Stimulated activated CD8-positive, alpha-beta memory T cell treated with anti-CD3 and anti-CD28 coated beads, Interleukin-15, amount 100 ng/mL, for 24 hours (primary cell): ENCODE measurements around the gene EPHA2.
A peak's percentile ranks its signal among the peaks of the same experiment; 100 is the strongest.
"Not testable (repeated sequence)": the region's sequence is repeated elsewhere in the genome, so short reads cannot be mapped to it uniquely, and the experiment has no call there.

Source experiments
- DNase-seq: peaks from one replicate; pipeline ENCODE4 v3.0.0-alpha.2; 2020; ENCODE audit warnings: low read depth

Gene EPHA2

DNA sequence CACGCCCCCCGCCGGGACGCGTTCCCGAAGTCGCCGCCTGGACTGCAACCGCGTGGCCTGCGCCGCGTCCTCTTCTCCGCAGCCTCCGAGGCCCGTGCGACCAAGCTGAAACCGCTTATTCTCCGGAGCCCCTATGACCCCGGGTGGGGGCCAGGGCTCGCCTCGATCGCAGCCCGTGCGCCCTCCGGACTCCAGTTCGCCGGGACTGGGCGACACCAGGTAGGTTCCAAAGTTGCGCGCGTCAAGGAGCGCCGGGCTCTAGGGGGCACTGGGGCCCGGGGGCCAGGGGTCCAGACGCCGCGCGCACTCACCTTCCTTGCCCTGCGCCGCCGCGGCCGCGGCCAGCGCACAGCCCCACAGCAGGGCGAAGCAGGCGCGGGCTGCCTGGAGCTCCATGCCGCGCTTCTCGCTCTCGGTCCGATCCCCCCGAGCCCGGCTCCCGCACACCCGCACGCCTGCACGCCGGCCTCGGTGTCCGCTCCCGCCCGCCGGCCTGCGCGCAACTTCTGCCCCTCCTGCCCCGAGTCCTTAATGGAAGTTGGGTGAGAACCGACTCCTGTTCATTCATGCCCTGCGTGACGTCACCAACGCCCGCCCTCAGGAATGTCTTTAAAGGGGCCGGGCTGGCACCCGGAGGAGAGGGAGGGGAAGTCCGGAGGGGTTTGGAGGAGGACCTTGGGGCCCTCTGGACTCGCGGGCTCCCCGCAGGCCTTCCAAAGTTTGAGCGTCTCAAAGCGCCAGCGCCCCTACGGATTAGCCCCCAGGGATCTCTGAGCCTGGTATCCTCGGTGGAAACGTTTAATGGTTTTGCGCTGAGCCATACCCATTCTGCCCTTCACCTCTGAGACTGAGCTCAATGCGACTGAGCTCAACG lies at the start of gene EPHA2:
TSS of gene EPHA2 (minus strand) at position 533 of the 874 bp plus-strand sequence. CDS start at position 396, 137 bp downstream.
- DNase-seq, result no peak

DNA sequence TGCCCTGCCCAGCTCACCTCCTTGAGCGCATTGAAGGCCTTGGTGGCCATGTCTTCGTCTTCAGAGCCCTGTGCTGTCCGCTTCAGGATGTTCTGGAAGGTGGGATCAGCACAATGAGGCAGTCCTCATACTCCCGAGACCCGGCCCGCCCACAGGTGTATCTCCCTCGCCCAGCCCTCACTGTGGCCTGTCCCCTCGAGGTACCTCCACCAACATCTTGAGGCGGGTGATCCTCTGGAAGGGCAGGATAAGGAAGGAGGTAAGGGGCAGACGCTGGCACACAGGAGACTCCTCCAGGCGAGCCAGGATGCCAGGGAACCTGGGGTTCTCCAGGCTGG lies 49.4 kb upstream of the EPHA2 start:
- no peak for DNase-seq

DNA sequence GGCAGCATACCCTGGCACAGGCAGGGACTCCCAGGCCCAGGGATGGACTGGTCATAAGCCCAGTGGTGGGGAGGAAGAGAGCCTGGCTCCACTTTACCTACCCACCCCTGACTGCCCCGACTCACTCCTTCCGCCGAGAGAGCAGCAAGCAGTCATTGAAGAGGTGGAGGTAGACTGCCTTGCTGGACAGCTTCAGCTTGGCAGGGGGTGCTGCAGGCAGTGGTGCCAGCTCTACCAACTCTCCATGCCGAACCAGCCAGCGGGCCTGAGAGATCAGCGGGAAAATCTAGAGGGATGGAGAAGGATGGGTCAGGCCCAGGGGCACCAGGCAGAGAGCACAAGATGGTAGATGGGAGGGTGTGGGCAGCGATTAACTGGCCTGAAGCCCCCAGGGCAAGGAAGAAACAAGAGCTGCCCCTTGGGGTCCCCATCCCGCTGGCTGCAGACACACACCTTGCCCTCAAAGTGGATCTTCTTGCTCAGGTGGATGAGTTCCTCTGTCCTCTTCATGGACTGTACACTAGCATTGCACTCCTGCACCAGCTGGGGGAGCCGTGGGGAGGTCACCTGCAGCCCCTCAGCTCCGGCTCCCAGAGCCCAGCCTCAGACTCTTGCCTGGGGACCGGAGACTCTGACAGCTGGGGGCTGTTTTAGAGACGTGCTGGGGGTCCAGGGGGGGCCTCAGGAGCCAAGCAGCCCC lies 48.9 kb upstream of the EPHA2 start:
- no peak for DNase-seq

DNA sequence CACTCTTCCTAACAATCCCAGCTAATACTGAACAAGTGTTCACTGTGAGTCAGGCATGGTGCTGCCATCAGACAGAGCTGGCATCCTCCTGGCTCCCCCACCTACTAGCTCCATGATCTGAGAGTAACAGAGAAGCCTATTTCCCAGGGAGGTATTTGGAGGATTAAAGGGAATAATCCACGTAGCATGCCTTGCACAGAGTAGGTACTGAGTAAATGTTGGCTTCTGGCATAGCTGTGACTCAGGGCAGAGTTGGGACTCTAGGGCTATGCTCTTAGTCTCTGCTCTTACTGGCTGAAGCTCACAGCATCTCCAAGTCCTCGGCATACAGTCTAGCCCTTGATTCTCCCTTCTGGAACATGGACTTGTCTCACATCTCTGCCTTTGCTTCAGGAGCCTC lies 48.3 kb upstream of the EPHA2 start:
- no peak for DNase-seq

DNA sequence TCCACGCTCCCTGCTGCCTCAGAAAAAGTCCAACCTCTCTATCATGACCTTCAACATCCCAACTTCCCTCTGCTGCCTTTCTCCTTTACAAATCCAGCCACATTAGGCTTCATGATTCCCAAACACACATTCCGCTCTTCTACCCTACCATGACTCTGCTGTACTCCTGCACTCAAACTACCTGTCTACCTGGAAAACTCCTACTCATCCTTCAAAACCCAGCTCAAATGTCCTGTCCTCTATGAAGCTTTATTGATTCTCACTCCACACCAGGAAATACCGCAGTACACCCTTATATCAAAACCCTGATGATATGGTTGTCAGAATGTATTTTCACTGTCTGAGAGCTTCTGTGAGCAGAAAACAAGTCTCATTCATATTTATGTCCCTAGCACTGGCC lies 47.7 kb upstream of the EPHA2 start:
- DNase-seq, result no peak

DNA sequence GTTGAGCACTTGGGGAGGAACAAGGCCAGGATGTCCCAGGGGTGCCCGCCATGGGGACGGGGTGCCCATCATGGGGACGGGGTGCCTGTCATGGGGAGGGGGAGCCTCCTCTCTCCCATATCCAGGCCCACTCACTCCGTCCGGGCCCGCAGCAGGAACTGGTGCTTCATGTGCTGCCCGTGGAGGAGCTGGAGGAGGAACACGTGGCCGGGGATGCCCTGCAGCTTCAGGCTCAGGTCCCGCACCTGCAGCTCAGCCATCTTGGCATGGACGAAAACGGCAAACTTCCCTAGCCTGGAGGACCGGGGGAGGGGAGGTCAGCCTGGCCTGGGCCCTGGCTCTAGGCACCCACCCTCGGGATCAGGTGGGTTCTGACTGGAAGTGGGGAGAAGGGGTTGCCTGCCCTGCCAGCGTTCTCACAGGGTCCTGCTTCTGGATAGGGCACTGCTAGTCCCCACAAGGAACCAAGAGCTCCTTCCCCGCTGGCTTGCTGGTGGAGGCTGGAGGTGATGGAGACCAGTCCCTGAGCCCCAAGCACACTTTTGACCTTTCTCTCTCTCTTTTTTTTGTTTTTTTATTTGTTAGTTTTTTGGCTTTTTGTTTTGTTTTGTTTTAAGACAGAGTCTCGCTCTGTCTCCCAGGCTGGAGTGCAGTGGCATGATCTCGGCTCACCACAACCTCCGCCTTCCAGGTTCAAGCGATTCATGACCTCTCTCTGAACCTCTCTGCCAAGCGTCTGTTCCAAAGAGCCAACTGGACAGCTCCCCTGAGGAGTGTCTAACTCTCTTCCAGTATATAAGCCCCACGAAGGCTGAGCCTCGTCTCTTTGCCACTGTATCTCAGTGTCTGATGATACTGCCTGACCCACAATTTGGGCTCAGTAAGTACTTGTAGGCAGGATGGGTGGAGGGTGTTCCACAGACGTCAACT lies 46.7 kb upstream of the EPHA2 start:
- no peak for DNase-seq

DNA sequence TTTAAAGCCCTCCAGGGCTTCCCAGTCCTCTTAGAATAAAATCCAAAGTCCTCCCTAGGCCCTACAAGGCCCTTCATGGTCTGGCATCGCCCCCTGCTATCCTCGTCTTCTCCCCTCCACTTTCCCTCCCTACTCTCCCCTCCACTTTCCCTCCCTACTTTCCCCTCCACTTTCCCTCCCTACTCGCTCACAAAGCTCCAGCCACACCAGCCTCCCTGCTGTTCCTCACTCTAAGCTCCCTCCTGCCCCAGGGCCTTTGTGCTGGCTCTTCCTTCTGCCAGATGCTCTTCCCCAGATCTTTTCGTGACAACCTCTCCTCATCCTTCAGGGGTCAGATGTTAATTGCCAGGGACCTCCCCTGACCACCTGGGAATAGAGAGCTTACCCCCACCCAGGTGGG lies 43.8 kb upstream of the EPHA2 start:
- no peak for DNase-seq

DNA sequence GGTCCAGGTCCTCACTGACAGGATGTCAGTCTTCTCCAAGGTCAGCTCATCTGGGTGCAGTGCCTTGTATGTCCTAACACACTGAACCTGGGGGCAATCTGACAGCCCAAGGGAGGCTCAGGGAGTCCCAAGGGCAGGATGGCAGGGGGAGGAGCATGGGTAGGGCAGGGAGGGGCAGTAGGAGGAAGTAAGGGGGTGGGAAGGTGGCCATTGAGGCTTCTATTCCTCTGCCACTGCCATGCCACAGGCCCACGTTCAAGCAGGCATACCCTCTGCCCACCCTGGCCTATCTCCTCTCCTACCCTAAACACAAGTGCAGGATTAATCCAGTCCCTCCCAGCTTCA lies 43.3 kb upstream of the EPHA2 start:
- no peak for DNase-seq

DNA sequence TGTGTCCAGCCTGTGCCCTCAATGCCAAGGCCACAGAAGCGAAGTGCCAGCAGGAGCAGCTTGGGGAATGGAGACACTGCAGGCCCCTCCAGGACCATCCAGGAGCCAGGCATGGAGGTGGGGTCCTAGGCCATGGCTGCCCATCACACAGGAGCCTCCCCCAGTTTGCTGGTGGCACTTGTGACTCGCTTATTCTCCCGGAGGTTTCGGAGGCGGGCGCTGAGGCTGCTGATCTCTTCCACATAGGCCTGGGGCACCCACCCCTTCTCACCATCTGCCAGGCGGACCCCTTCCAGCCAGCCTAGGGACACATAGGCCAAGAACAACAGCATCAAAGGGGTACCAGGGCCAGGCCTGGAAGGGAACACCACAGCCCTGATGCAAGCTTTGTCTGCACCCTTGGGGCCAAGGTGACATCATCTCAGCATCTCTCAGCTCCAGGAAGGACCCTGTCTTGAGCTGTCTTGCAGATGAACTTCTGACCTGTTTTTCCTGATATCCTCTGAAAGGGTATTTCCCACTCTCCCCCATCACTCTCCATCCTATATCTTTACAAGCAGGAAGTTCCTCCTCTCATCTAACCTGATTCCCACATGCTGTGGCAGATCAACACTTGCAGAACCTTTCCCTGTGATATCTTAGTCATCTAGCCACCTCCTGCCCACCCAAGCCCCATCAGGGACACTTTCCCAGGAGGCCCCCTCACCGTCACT lies 42.7 kb upstream of the EPHA2 start:
- no peak for DNase-seq

DNA sequence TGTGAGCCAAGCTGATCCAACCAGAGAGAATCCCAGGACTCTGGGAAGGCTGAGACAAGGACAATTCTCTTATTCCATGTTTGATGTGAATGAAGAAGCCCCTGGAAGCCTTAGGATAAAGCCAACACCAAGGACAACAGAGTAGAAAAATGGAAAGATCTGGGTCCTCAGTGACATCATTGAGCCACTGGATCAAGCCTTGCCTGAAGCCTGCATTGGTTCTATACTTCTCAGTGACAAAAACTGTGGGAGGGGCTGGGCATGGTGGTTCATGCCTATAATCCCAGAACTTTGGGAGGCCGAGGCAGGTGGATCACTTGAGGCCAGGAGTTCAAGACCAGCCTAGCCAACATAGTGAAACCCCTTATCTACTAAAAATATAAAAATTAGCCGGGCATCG lies 41.0 kb upstream of the EPHA2 start:
- DNase-seq, result no peak

DNA sequence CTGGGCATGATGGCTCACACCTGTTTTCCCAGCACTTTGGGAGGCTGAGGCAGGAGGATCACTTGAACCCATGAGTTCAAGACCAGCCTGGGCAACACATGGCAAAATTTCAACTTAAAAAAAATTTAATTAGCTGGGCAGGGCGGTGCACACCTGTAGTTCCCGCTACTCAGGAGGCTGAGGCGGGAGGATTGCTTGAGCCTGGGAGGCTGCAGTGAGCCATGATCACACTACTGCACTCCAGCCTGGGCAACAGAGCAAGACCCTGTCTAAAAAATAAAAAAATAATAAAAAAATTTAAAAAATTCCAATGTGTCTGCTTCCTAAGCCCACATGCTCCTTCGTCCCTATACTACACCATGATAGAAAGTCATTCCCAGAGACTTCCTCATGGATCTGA lies 40.3 kb upstream of the EPHA2 start:
- DNase-seq, result not testable (repeated sequence)

DNA sequence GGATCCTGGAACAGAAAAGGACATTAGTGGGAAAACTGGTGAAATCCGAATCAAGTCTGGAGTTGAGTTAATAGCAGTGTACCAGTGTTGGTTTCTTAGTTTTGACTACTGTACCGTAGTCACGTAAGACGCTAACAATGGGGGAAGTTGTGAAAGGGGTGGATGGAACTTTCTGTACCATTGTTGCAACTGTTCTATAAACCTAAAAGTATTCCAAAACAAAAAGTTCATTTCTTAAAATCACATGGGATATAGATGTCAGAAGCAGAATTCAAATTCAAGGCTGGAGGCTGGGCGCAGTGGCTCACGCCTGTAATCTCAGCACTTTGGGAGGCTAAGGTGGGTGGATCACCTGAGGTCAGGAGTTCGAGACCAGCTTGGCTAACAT lies 39.6 kb upstream of the EPHA2 start:
- no peak for DNase-seq

DNA sequence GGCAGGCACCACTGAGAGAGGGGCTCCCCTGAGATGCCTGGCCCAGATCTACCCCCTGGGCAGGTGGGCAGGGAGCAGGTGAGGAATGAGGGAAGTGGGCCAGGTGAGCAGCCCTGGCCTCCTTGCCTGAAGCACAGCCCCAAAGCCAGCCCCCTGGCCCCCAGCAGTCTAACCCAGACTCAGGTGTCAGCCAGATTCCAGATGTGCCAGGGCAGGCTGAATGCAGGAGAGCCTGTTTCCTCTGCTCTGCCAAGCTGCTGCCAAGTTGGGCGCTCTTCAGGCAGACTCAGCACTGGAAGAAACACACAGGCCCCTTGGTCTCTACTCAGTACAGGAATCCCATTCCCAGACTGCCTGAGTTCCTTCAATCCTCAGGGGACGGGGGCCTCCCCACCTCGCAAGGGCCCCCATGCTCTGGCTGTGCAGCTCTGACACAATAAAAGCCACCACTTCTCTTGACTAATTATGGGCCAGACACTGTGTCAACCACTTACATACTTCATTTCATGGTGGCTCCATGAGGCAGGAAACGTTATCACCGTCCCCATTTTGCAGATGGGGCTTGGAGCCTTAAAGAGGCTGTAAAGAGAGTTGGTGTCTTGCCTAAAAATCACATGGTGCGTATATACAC lies 36.2 kb upstream of the EPHA2 start:
- DNase-seq, result no peak

DNA sequence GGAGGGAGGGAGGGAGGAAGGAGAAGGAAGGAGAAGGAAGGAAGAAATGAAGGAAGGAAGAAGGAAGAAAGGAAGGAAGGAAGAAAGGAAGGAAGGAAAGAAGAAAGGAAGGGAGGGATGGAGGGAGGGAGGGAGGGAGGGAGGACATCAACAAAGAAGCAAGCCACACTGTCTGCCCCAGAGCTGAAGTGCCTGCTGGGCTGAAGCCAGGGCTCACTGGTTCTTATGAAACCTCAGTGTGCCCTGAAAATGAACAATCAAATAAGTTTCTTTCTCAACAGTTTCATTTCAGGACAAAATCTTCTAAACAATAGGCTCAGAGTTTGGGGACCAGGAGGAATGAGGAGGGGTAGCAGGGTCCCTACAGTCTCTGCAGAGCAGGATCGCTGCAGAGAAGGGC lies 35.4 kb upstream of the EPHA2 start:
- DNase-seq, result no peak

DNA sequence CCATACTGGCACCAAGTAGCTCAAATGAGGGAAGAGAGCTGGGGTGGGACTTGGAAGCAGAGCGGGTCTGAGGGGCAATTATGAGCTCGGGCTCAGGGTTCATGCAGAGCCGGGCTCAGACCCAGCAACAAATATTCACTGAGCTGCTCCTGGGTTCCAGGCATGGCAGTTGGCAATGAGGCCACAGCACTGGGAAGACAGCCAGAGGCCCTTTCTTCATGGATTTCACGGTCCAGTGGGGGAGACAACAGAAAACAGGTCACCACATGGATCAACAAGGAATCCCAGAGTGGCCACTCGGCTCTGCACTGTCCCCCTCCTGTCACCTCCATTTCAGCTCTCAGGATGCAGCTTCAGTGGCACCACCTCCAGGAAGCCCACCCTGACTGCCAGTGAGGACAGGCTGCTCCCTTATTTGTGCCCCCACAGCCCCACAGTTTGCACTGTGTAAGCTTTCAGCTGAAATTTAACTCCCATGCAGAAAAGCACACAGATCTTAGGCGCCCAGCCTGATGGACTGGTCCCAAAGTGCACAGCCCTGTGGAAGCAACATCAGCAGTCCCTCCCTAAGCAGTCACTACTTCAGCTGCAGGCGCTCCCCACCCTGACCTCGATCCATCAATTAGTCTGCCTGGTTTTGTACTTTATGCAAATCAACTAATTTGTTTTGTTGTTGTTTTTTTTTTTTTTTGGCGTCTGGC lies 34.2 kb upstream of the EPHA2 start:
- no peak for DNase-seq

DNA sequence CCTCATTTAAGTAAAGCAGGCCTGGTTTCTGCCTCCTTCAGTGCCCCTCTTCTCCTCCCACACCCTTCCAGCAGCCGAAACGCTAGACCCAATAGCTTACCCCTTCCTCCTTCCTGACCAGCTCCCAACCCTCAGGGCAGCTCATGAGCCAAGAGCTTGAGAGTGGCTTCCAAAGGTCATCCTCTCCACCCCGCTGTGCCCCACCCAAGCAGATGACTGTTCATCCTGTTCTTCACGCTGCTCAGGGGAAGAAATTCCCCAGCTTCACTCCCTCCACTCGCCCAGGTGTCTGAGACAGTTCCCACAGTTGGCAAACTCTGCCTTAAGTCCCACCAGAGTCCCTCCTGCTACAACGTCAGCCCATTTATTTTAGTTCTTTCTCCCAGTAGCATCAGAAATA lies 33.1 kb upstream of the EPHA2 start:
- DNase-seq, result no peak

DNA sequence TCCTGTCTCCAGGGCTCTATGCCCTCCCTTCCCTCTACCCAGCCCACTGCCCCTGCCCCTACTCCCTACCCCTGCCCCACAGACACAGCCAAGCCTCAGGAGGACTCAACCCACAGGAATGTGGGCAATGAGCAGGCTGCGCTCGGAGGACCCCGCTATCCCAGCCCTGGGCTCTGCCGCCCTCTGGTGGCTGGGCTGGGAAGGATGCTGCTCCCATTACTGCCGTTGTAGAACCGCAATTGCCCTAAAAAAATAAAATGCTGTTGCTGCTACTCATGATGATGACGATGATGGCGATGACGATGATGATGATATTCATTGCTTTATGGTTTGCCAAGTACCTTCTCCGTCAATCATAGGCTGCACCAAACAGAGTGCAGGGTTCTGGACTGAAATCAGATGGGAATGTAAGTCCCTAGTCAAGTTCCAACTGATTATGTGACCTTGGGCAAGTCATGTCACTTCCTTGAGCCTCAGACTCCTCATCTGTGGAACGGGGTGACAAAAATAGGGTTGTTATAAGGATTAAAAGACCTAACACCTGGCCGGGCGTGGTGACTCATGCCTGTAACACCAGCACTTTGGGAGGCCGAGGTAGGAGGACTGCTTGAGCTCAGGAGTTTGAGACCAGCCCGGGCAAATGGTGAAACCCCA lies 32.0 kb upstream of the EPHA2 start:
- DNase-seq, result peak; percentile 66

DNA sequence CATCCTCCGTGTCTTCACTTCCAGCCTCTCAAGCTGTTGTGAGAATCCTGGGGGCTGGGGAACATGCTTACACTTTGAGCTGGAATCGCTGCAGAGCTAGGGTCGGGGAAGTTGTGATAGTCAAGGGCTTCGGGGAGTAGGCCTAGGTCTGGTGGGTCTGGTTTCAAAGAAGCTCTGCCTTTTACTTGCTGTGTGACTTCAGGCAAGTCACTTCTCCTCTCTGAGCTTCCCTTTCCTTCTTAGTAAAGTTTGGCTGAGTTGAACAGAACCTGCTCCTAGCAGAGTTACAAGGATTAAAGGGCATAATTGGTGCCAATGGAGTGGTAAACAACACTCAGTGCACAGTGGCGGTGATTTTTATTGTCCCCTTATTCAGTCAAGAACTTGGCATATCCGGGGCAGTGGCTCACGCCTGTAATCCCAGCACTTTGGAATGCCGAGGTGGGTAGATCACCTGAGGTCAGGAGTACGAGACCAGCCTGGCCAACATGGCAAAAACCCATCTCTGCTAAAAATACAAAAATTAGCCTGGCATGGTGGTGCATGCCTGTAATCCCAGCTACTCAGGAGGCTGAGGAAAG lies 30.9 kb upstream of the EPHA2 start:
- no peak for DNase-seq

DNA sequence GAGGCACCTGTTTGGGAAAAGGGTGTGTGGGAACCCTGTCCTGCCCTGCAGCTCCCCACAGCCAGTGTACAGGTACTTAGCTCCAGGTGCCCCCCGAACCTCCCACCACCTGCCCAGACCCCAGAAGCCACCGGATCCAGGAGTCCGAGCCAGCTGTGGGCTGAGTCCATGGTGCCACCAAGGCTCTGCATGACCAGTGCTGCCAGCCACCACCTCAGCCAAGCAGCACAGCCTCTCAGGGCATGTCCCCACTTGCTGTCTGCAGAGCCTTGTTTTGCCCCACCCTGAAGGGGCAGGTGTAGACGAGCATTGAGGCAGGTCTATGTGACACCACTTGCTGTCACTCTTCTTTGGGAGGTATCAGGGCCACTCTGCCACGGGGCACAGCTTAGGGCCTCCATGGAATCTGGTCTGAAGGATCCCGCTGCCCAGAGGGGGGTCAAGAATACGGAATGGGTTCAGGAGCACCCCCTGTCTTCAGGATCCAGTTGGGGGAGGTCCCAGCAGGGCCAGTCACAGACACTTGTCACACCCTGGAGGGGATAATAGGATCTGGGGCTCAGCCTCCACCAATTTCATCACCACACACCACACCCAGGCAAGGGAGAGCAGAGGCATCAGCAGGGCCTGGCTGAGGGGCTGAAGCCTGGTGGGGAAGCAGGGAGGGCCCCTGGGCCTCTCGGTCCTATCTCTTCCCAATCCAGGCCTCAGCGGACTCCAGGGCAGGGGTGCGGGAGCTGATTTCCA lies 28.9 kb upstream of the EPHA2 start:
- no peak for DNase-seq
